ENCODE measurements around the gene YIPF3.

- TF ChIP-seq CTCF (conservative IDR thresholded peaks at IDR 0.05 in 1 of 2, IDR thresholded peaks at IDR 0.05 in 1 of 2; ENCODE audit: extremely low read depth in 1 of 2, insufficient read depth in 1 of 2, low read depth in 1 of 2, low read length in 2 of 2) (no peak), EZH2 (IDR thresholded peaks at IDR 0.05; ENCODE audit: borderline replicate concordance, low read length) (no peak)
These were observed 15.5 kb upstream of the YIPF3 start for GRCh38 chr6:43532201-43532600.
